ENCODE data around the gene NCKAP1.

Gene NCKAP1

GRCh38 chr2:182951948-182952663, 86.2 kb downstream of the NCKAP1 start:
- no peak for DNase-seq (ENCODE audit: low read depth)

DNA sequence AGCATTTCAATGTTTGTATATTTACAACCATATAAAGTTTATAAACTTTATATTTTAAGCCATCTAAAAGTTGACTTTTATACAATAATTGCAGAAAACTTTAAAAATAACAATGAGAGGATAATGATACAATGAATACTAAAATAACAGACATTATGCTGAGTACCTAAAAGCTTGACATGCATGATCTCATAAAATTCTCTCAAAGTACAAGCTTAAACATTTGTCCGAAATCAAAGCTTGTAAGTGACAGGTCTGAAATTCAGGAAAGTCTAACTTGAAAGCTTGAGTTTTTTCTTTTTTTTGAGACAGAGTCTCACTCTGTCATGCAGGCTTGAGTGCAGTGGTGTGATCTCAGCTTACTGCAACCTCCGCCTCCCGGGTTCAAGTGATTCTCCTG, 87.7 kb downstream of the NCKAP1 start:
- no peak for DNase-seq (ENCODE audit: low read depth)

GRCh38 chr2:182949572-182950189, 88.6 kb downstream of the NCKAP1 start:
- DNase-seq (ENCODE audit: low read depth): no peak

DNA sequence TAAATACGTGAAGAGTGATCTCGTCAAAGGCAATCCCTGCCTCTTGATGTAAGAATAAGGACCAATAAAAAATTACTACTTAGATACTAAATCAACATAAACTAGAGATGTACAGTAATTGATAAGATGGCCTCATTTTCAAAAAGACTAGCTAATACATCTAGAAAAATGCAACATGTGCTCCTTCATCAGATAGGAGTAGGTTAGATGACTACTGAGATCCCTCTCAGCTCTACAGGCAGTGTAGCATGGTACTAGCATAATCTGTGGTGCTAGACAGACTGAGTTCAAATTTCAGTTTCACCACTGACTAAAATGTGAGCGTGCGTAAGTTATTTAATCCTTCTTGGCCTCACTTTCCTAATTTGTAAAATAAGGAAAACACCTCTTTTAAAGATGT, 89.2 kb downstream of the NCKAP1 start:
- DNase-seq (ENCODE audit: low read depth): no peak

GRCh38 chr2:182946958-182947369, 91.3 kb downstream of the NCKAP1 start:
- DNase-seq (ENCODE audit: low read depth): no peak

DNA sequence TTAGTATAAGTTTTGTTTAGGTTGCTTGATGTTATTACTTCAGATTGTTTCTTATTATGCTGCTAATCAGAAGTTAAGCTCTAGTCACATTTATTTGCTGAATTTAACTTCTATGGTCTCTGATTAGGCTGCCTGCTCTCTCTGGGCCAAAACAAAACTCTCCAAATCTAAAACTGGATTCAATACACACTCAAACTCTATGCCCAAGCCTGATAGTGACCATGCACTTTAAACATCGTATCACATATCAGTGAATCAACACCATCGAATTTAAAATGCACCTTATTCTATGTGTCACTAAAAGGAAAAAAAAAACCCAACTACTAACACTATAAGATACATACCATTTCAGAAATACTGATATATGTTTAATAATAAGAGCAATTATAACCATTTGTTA, 94.9 kb downstream of the NCKAP1 start:
- no peak for DNase-seq (ENCODE audit: low read depth)

- DNase-seq (ENCODE audit: low read depth): no peak
Measured at GRCh38 chr2:182942756-182943155, 95.5 kb downstream of the NCKAP1 start.

GRCh38 chr2:182941919-182942318, 96.3 kb downstream of the NCKAP1 start:
- DNase-seq (ENCODE audit: low read depth): no peak

GRCh38 chr2:182941121-182941722, 97.0 kb downstream of the NCKAP1 start:
- DNase-seq (ENCODE audit: low read depth): no peak

DNA sequence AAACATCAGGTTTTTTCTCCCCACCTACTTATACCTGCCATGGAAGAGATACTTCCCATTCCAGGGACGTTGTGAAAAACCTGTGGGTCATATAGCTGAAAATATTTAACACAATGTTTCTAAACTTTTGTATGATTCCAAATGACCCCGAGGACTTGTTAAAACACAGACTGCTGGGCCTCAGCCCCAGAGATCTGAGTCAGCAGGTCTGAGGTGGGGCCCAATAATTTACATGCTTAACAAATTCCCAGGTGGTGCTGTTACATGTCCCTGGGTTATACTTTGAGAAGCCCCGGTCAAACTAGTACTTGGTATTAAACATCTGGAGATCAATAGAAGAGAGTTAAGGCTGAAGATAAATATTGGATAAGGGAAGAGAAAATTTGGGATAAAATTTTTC, 100.4 kb downstream of the NCKAP1 start:
- DNase-seq (ENCODE audit: low read depth): no peak

- no peak for DNase-seq (ENCODE audit: low read depth)
Measured at GRCh38 chr2:182933629-182934028, 104.6 kb downstream of the NCKAP1 start.

GRCh38 chr2:182929972-182930371, 108.3 kb downstream of the NCKAP1 start:
- no peak for DNase-seq (ENCODE audit: low read depth)

DNA sequence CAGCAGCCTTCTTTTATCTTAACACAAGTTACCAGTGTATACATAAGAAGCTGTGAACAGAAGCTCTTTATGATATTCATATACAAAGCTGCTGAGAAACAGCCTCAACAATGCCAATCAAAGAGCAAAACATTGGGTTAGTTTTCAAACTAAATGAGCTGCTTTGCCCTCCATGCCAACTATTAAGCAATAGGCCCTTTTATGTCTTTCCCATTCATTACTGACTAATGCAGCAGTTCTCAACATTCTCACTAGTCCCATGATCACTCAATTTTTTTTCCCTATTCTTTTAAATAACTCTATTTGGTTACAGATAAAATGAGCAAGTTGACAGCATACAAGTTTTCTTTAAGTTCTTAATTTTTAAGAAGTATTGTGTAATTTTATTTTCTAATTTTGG, 114.0 kb downstream of the NCKAP1 start:
- no peak for DNase-seq (ENCODE audit: low read depth)

GRCh38 chr2:182921234-182921633, 117.0 kb downstream of the NCKAP1 start:
- no peak for DNase-seq (ENCODE audit: low read depth)

GRCh38 chr2:182920631-182921056, 117.6 kb downstream of the NCKAP1 start:
- no peak for DNase-seq (ENCODE audit: low read depth)

- DNase-seq (ENCODE audit: low read depth): no peak
Measured at GRCh38 chr2:182920089-182920488, 118.2 kb downstream of the NCKAP1 start.

DNA sequence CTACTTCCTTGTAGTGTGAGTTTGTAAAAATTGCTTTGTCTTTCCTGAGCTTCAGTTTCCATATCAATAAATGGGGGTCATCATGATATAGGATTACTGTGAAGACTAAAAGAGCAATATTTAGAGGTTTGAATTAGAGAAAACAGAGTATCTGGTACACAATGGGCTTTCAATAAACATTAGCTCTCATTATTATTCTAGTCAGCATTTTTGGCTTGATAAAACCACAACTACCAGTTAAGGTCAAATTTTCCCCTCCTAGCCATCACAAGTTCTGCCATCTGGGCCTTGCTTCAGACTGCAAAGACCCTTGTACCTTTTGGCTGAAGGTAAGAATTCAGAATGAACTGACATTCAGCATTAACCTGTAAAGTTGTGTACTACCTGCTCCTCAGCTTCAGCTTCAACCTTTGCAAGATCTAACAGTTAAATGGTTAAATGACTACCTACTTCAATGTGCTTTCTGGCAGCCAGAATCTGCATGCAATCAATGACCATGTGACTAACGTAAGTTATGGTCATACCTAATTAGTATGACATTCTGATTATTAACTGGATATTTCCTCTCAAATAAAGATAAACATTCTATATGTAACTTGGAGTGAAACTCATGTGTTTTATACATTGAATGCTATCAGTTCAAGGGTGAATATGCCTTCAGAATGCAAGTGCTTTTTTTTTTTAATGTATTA, 119.2 kb downstream of the NCKAP1 start:
- no peak for DNase-seq (ENCODE audit: low read depth)

GRCh38 chr2:182917924-182918323, 120.3 kb downstream of the NCKAP1 start:
- DNase-seq (ENCODE audit: low read depth): no peak

DNA sequence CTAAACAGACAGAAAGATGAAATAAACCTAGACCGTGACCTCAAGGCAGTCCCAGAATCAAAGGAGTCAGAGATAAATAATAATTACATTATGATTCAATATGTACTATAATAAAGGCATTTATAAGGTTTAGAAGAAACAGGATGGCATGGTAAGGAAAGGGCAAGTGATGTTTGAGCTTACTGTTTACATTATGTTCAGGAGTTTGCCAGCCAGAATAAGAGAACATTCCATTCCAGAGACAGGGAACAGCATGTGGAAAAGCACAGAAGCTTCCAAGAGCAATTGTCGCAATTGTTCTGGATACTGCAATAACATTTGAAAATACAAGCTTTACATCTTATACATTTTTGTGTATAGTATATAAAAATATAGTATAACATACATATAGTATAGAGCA, 121.8 kb downstream of the NCKAP1 start:
- no peak for DNase-seq (ENCODE audit: low read depth)

DNA sequence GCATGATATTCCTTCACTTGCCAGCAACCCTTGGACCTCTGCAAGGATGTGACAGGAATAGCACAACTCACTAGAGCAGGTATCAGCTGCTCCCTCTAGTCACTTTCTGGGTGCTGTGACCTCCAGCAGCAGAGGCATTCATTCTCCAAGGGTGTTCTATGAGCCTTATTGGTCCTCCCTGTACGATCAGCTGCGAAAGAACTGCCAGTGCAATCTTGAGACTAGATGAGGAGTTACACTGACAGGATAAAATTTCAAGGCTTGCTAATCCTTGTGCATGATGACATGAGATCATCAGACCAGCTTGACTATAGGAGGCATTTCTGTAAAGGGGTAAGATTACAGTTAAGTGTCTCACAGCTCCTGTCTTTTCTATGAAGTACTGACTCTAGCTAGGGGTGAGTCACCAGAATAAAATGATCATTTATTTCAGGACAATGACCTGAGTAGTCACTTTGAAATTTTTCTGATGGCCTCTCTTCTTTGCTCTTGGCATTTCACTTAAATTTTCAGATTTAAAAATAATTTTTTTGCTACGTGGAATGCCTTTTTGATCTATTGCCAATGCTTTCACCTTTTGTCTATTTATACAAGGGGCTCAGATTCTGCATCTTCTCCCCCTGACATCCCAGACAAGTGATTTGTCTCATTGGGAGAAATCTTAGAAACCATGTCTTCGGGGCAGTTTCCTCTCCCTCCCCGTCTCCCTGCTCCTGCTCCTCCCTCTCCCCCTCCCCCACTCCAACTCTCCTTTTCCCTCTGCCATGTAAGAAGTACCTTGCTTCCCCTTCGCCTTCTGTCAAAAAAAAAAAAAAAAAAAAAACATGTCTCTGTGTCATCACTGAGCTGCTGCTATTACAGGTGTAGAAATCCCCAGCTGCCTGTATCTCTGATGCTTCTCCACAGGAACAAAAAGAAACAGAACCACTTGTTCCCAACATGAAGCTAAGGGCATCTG, 122.6 kb downstream of the NCKAP1 start:
- no peak for DNase-seq (ENCODE audit: low read depth)

DNA sequence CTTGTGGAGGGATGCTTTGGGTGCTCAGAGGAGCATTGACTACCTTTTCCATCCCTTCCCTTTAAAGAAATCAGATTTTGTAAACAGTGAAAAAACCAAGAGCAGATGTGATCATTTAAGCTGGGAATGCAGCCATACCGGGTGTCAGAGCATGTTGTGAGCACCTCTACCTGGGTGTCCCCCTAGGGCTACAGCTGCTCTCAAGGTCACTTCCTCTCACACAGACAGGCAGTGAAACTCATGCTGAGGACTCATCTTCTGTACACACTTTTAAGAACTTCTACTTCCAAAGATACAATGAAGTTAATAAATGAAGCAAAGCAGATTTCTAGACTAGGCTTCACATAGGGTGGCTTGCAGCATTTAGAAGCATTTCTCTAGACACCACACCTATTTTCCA, 123.4 kb downstream of the NCKAP1 start:
- no peak for DNase-seq (ENCODE audit: low read depth)

GRCh38 chr2:182913064-182913463, 125.2 kb downstream of the NCKAP1 start:
- no peak for DNase-seq (ENCODE audit: low read depth)
